Heart left ventricle (tissue), 13 donors: ENCODE results near the gene CYGB.

Source experiments
- CTCF ChIP-seq, 12 donors: fragments of 200-600 bp; sonication (generic) in 4 of 12; IDR thresholded peaks; one replicate each; pipeline versions ENCODE4 v1.5.0 to v1.8.0; 2018 to 2022; ENCODE audit warnings: antibody characterized with exemption in 12 of 12, mild to moderate bottlenecking in 5 of 12
- POLR2A ChIP-seq, 2 donors: fragments of 450-650 bp; IDR thresholded peaks; one replicate each; pipeline ENCODE4 v1.6.1; 2017; ENCODE audit warnings: antibody characterized with exemption in 2 of 2, mild to moderate bottlenecking in 2 of 2, moderate library complexity in 2 of 2
- donor health status: ischemic (EF 13 %, LVEDD 7.1; RV severe dilation, severe dysfunction).
- donor health status: DM: no; HTN: yes; CAD: no.
- donor health status: DM: no; HTN: no; CAD: no.
- donor health status: ischemic (EF 25% LVEDD 6.9; RV normal size, moderate dysfunction).
- donor health status: ischemic (EF 25% LVEDD 5.7; RV mildly dilated, moderate dysfunction).
- donor health status: ischemic (EF 35%, LVEDD 5.7; RV mildly dilated, moderate dysfunction).
- donor health status: nonischemic (EF 11% LVEDD 7.7; RV severe dilation, severe dysfunction).
- donor health status: DM: yes; HTN: yes; CAD: no.
- donor health status: PGD.
- donor health status: ischemic (EF 29% LVEDD 5.4; RV normal size, mild dysfunction).
- donor health status: nonischemic (EF 23%, LVEDD 6.1; RV moderate dilation, normal function).

GRCh38 chr17:76523084-76524037, 14.1 kb downstream of the CYGB start:
- TF ChIP-seq CTCF (IDR thresholded peaks at IDR 0.05) (peak; percentile 97 to 100 (median 100)), POLR2A (IDR thresholded peaks at IDR 0.05) (no peak)
